PC-9 (cell line): ENCODE results near the gene DHX8. TPM values are rescaled to one million over a fixed set of nuclear protein-coding genes. Genes with fewer than 3 reads are reported as not detected.

Source experiments
- BruUV-seq: library from RNA; stranded (reverse); fragments of 400-500 nt; replicated peaks from 2 replicates; lab custom pipeline; 2021; lab: Mats Ljungman, UMichigan
- CTCF ChIA-PET: fragments of 300-600 bp; sonication (Branson Sonifier 250); formaldehyde crosslinking; loops from one replicate; lab custom pipeline; 2022; ENCODE audit warnings: antibody characterized with exemption; lab: Charles Lee
- POLR2A ChIA-PET: fragments of 300-600 bp; sonication (Branson Sonifier 250); formaldehyde crosslinking; loops from one replicate; lab custom pipeline; 2022; ENCODE audit warnings: antibody characterized with exemption; ENCODE audit not compliant: unreplicated experiment; lab: Charles Lee
- DNase-seq, 2 experiments: peaks; one replicate each; pipeline versions ENCODE4 v3.0.0 to v3.0.0-alpha.2; 2015 to 2022; ENCODE audit warnings: mixed read lengths in 1 of 2
- H2AFZ ChIP-seq: fragments of 200-600 bp; sonication (generic); 2 replicates; pipeline ENCODE4 v1.8.1; 2017; ENCODE audit warnings: antibody characterized with exemption
- H3F3A ChIP-seq: fragments of 200-600 bp; sonication (generic); 2 replicates; pipeline ENCODE4 v1.8.1; 2017; ENCODE audit warnings: antibody characterized with exemption, mild to moderate bottlenecking, low read depth; ENCODE audit not compliant: insufficient read depth
- H3K27ac ChIP-seq: fragments of 200-600 bp; sonication (generic); 2 replicates; pipeline ENCODE4 v1.6.1; 2016; ENCODE audit warnings: mixed run types
- H3K27me3 ChIP-seq: fragments of 200-600 bp; sonication (generic); 2 replicates; pipeline ENCODE4 v1.6.1; 2016; ENCODE audit warnings: low read depth, mixed run types; ENCODE audit not compliant: insufficient read depth
- H3K36me3 ChIP-seq: fragments of 200-600 bp; sonication (generic); 2 replicates; pipeline ENCODE4 v1.6.1; 2016; ENCODE audit warnings: low read depth, mixed run types
- H3K4me1 ChIP-seq: fragments of 200-600 bp; sonication (generic); replicated peaks from 2 replicates; pipeline ENCODE4 v1.6.1; 2016; ENCODE audit warnings: mixed run types; ENCODE audit not compliant: insufficient read depth
- H3K4me2 ChIP-seq: fragments of 200-600 bp; sonication (generic); 2 replicates; pipeline ENCODE4 v1.6.1; 2017; ENCODE audit warnings: mixed run types
- H3K4me3 ChIP-seq: fragments of 200-600 bp; sonication (generic); 2 replicates; pipeline ENCODE4 v1.6.1; 2016; ENCODE audit warnings: mixed run types
- H3K79me2 ChIP-seq: fragments of 200-600 bp; sonication (generic); 2 replicates; pipeline ENCODE4 v1.6.1; 2017; ENCODE audit warnings: low read depth, mixed run types
- H3K9me2 ChIP-seq: fragments of 200-600 bp; sonication (generic); 2 replicates; pipeline ENCODE4 v1.8.1; 2017; ENCODE audit warnings: mild to moderate bottlenecking; ENCODE audit not compliant: insufficient read depth
- H3K9me3 ChIP-seq: fragments of 200-600 bp; sonication (generic); 2 replicates; pipeline ENCODE4 v1.8.1; 2016; ENCODE audit warnings: low read depth; ENCODE audit not compliant: insufficient read depth
- H4K20me1 ChIP-seq: fragments of 200-600 bp; sonication (generic); 2 replicates; pipeline ENCODE4 v1.8.1; 2017; ENCODE audit not compliant: insufficient read depth
- CTCF ChIP-seq: fragments of 200-600 bp; sonication (generic); conservative IDR thresholded peaks from 2 replicates; pipeline ENCODE4 v1.6.1; 2017; ENCODE audit warnings: mixed run types, antibody characterized with exemption, mild to moderate bottlenecking, moderate library complexity
- EZH2 ChIP-seq: fragments of 200-600 bp; sonication (generic); IDR thresholded peaks from 2 replicates; pipeline ENCODE4 v1.8.0; 2017; ENCODE audit warnings: antibody characterized with exemption, low read depth
- intact Hi-C: fragments of 100-400 bp; cut with micrococcal nuclease; formaldehyde crosslinking; loops from one replicate; pipeline ENCODE4 v1.10.0; 2022; ENCODE audit not compliant: unreplicated experiment
- total RNA-seq: library from RNA; stranded (reverse); gene quantifications from 2 replicates; pipeline ENCODE4 v1.2.3, GENCODE V29; 2021

The DHX8 gene
- total RNA-seq, 1 experiment from 2014 or later, result 55.4 TPM

- Histone ChIP-seq H3K27me3 (no peaks in the 10 kb centered on the region), H2AFZ (no peak overlapping the region), H3K4me1 (peaks cover 29% of the 10 kb centered on the region), H3K36me3 (peaks cover 10% of the 10 kb centered on the region; the same call in 1 of the 2 replicates), H3K9me3 (no peaks in the 10 kb centered on the region), H3K79me2 (no peaks in the 10 kb centered on the region), H3K9me2 (no peaks in the 10 kb centered on the region), H3K27ac (no peak overlapping the region), H3F3A (peaks cover 19% of the 10 kb centered on the region; the same call in 1 of the 2 replicates), H3K4me2 (no peak overlapping the region), H3K4me3 (no peak overlapping the region), H4K20me1 (no peaks in the 10 kb centered on the region)
- ChIA-PET POLR2A (no interaction called here), CTCF (interaction anchor here (0.7 kb wide), 1 partner anchor 139 kb away, joined by 3 read pairs; no protein-coding TSS in a partner anchor)
- TF ChIP-seq CTCF (no peak), EZH2 (no peak)
- no TSS peak for BruUV-seq
- intact Hi-C loops, result loop anchor here (2.0 kb wide), 1 partner anchor 14 kb away; no protein-coding TSS in a partner anchor
- no peak for DNase-seq
These were observed 47.3 kb downstream of the DHX8 start for GRCh38 chr17:43531082-43531378.

- no peaks in the 10 kb centered on the region for H3K9me3 ChIP-seq
- no peak for DNase-seq
- no TSS peak for BruUV-seq
- no peak overlapping the region for H3K4me2 ChIP-seq
- H3K4me1 ChIP-seq, result peaks cover 38% of the 10 kb centered on the region
- no peaks in the 10 kb centered on the region for H3K9me2 ChIP-seq
- H3F3A ChIP-seq, result peaks cover 27% of the 10 kb centered on the region; the same call in 1 of the 2 replicates
- POLR2A ChIA-PET, result no interaction called here
- H3K27me3 ChIP-seq, result no peaks in the 10 kb centered on the region
- H2AFZ ChIP-seq, result no peak overlapping the region
- no peak overlapping the region for H3K4me3 ChIP-seq
- intact Hi-C loops, result loop anchor here (2.0 kb wide), 1 partner anchor 13 kb away; no protein-coding TSS in a partner anchor
- H3K36me3 ChIP-seq, result peaks cover 10% of the 10 kb centered on the region; the same call in 1 of the 2 replicates
- CTCF ChIA-PET, result no interaction called here
- no peaks in the 10 kb centered on the region for H3K79me2 ChIP-seq
- no peak overlapping the region for H3K27ac ChIP-seq
- H4K20me1 ChIP-seq, result no peaks in the 10 kb centered on the region
- TF ChIP-seq EZH2 (no peak), CTCF (no peak)
These were observed 48.2 kb downstream of the DHX8 start for GRCh38 chr17:43531955-43532354.

- H3F3A ChIP-seq, result peaks cover 29% of the 10 kb centered on the region; the same call in 1 of the 2 replicates
- H3K27me3 ChIP-seq, result no peaks in the 10 kb centered on the region
- intact Hi-C loops, result no loop called here
- no peak overlapping the region for H2AFZ ChIP-seq
- no peaks in the 10 kb centered on the region for H3K9me2 ChIP-seq
- no peak overlapping the region for H3K4me2 ChIP-seq
- CTCF ChIA-PET, result no interaction called here
- POLR2A ChIA-PET, result no interaction called here
- H4K20me1 ChIP-seq, result no peaks in the 10 kb centered on the region
- no peak for DNase-seq
- peaks cover 44% of the 10 kb centered on the region for H3K4me1 ChIP-seq
- H3K9me3 ChIP-seq, result no peaks in the 10 kb centered on the region
- BruUV-seq, result no TSS peak
- no peak overlapping the region for H3K27ac ChIP-seq
- no peaks in the 10 kb centered on the region for H3K79me2 ChIP-seq
- no peak overlapping the region for H3K4me3 ChIP-seq
- no peak for TF ChIP-seq EZH2
- TF ChIP-seq CTCF, result no peak
- peaks cover 10% of the 10 kb centered on the region; the same call in 1 of the 2 replicates for H3K36me3 ChIP-seq
These were observed 48.8 kb downstream of the DHX8 start for GRCh38 chr17:43532581-43532980.
